GM12892 (cell line): ENCODE data around the gene CDH13.

ENCODE experiments used
- POLR2A ChIP-seq: IDR thresholded peaks from 2 replicates; pipeline ENCODE4 v1.6.1; 2011; ENCODE audit warnings: low read depth, low read length, control low read depth
- POLR2AphosphoS5 ChIP-seq: IDR thresholded peaks from 2 replicates; pipeline ENCODE4 v1.6.1; 2011; ENCODE audit warnings: low read depth, low read length, control low read depth
- TAF1 ChIP-seq: IDR thresholded peaks from 2 replicates; pipeline ENCODE4 v1.6.1; 2011; ENCODE audit warnings: low read depth, mild to moderate bottlenecking, control low read depth, low read length, borderline replicate concordance

GRCh38 chr16:83298541-83298940 lies 671.8 kb downstream of the CDH13 start:
- TF ChIP-seq POLR2A (no peak), POLR2AphosphoS5 (no peak), TAF1 (no peak)
